Fibroblast of skin of right quadriceps (primary cell): ENCODE data around the gene ATXN10.

Source experiments
- DNase-seq: peaks from one replicate; pipeline ENCODE4 v3.0.0-alpha.2; 2013

Gene ATXN10

GRCh38 chr22:45882881-45883810 is 211.5 kb downstream of the ATXN10 start:
- no peak for DNase-seq

- DNase-seq = no peak
These were observed 212.2 kb downstream of the ATXN10 start for GRCh38 chr22:45883811-45884170.

GRCh38 chr22:45884201-45885062 is 212.8 kb downstream of the ATXN10 start:
- DNase-seq = no peak

GRCh38 chr22:45885171-45885840 is 213.7 kb downstream of the ATXN10 start:
- no peak for DNase-seq

GRCh38 chr22:45885941-45886395 is 214.3 kb downstream of the ATXN10 start:
- no peak for DNase-seq

- no peak for DNase-seq
These were observed 214.9 kb downstream of the ATXN10 start for GRCh38 chr22:45886540-45886939.

- no peak for DNase-seq
These were observed 215.8 kb downstream of the ATXN10 start for GRCh38 chr22:45887202-45888131.

GRCh38 chr22:45888221-45889092 is 216.8 kb downstream of the ATXN10 start:
- DNase-seq = no peak

GRCh38 chr22:45889093-45889538 is 217.5 kb downstream of the ATXN10 start:
- DNase-seq = no peak

- peak; percentile 15 for DNase-seq
These were observed 218.1 kb downstream of the ATXN10 start for GRCh38 chr22:45889539-45890350.

- no peak for DNase-seq
These were observed 218.7 kb downstream of the ATXN10 start for GRCh38 chr22:45890351-45890635.

GRCh38 chr22:45891021-45891421 is 219.4 kb downstream of the ATXN10 start:
- DNase-seq = no peak

- DNase-seq = no peak
These were observed 219.9 kb downstream of the ATXN10 start for GRCh38 chr22:45891471-45891995.

- DNase-seq = no peak
These were observed 220.5 kb downstream of the ATXN10 start for GRCh38 chr22:45891996-45892621.

GRCh38 chr22:45892681-45893461 is 221.2 kb downstream of the ATXN10 start:
- no peak for DNase-seq

GRCh38 chr22:45893516-45893915 is 221.9 kb downstream of the ATXN10 start:
- DNase-seq = no peak
